HG03064 (cell line): ENCODE results near the gene APBB2.

Experiments used
- ATAC-seq: cut with Tn5 transposase; IDR thresholded peaks from one replicate; pipeline ENCODE4 v1.9.1; 2021; ENCODE audit warnings: low read depth; ENCODE audit not compliant: unreplicated experiment

APBB2 gene

DNA sequence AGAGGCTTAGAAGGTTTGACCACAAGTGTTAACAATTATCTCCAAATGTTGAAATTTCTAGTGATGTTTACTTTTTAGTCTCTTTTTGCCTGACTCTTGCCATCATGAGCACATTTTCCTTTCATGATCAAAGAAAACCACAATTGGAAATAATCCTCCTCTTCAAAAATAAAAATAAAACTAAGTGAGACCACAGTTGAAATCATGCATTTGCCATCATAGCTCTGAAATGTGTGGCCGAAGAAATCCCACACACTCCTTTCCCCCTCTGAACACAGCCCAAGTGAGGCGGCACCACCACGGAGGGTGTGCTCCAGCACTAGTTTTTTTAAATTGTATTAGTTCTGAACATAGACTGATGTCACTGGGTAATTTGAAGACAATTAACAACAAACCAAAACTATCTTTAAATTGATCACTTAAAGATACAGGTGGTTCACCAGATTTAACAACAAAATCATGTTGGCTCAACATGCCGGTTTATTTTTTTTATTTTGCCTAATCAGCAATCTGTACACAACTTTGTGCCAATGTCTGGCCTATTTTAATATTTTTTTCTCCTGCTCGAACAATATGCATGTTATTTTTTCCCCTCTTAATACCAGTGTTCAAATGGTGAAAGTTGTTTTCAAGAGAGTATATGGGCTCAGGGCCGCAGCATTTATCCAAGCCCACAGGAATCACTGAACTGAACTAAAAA lies 17.6 kb downstream of the APBB2 start:
- no peak for ATAC-seq

DNA sequence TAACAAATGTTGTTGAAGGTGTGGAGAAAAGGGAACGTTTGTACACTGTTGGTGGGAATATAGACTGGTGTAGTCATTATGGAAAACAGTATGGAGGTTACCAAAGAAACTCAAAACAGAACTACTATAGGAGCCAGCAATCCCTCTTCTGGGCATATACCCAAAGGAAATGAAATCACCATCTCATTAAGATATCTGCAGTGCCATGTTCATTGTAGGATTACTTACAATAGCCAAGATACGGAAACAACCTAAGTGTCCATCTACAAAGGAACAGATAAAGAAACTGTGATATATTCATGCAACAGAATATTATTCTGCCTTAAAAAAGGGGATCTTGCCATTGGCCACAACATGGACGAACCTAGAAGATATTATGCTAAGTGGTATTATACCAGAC lies 22.2 kb downstream of the APBB2 start:
- no peak for ATAC-seq

DNA sequence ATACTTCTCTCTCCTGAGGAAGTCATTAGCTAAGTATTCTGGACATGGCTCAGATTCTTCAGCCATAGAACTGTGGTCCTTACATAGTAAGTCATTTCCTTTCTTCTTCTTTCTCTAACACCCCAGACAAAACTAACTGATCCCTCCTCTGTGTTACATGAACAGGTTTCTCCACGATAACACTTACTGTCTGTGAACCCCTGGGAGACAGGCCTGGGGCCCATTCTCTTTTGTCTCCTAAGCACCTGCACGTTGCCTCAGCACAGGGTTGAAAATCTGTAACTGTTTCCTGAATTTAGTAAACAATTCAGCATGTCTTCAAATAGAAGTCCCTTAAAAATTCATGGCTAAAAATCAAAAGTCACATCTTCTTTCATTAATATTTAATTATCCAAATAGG lies 24.7 kb downstream of the APBB2 start:
- no peak for ATAC-seq

DNA sequence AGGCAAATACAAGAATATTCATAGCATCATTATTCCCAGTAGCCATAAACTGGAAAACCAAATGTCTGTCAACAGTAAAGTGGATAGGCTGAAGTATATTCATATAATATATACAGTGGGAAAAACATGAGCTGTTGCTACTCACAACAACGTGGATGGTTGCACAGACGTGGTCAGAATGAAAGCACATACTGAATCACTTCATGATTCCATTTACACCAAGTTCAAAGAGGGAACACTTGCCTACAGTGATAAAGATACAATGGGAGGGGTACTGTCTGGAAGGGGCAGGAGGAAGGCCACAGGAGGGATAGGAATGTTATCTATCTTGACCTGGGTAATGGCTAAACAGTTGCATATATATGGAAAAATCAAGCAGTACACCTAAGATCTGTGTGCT lies 25.3 kb downstream of the APBB2 start:
- no peak for ATAC-seq

DNA sequence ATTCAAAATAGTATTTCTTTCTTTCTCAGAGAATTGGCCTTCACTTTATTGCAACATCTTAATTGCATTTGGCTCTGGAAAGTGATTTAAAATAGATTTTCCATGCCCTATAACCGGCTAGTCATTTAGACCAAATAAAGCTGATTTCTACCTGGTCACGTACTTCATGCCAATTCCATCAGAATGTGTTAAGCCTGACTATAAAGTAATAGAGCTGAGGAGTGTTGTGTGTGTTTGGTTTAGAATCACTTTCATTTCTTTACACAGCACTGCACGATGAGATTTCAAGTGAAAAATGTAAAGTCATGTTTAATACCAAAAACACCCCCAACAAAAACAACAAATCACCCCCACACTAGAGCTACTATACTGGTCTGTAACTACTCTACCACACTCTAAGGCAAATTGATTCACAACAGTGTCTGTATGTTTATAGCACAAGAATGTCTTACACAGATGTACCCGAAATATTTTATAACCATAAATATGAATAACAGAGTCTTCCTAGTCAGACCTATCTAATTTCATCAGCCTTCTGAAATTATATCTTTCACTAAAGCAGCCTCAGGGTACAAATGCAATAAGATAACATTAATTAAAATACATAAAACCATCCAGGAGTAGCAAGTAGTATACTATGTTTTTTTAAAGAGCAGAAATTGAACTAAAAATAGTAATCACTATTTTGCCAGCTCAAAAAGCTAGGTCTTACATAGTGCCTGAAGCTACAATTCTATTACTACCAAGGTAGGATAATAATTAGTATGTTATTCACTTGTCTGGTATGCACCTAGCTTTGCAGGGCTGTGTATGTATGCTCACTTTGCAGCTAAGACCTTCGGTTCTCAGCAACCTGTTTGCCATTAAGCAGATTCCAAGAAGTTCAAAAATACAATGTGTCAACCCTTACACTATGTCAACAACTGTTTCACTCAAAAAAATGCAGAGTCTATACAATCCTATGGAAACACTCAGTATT lies 28.4 kb downstream of the APBB2 start:
- ATAC-seq, result no peak

DNA sequence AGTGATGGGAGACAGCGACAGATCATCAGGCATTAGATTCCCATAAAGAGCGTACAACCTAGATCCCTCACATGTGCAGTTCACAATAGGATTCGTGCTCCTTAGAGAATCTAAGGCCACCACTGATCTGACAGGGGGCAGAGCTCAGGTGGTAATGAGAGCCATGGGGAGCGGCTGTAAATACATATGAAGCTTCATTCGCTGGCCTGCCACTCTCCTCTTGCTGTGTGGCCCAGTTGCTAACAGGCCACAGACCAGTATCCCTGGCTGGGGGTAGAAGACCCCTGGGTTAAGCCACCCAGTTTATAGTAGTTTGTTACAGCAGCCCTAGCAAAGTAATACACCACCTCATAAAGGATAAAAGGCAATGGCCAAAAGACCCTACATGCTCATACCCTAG lies 30.3 kb downstream of the APBB2 start:
- no peak for ATAC-seq

DNA sequence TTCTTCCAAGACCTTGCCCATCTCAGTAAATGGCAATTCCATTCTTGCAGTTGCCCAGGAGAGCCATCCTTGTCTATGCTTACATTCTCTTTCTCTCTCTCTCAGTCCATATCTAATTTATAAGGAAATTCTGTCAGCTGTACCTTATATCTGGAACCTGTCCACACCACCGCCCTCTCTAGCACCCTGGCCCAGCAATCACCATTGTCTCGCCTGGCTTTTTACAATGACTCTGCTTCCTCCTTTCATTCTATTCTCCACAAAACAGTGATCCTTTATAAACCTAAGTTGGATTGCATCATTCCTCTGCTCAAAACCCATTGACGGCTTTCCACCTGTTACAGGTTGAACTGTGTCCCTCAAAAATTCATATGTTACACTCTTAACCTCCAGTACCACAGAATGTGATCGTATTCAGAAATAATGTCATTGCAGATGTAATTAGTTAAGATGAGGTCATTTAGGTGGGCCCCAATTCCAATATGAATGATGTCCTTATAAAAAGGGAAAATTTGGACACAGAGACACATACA lies 31.3 kb downstream of the APBB2 start:
- no peak for ATAC-seq

DNA sequence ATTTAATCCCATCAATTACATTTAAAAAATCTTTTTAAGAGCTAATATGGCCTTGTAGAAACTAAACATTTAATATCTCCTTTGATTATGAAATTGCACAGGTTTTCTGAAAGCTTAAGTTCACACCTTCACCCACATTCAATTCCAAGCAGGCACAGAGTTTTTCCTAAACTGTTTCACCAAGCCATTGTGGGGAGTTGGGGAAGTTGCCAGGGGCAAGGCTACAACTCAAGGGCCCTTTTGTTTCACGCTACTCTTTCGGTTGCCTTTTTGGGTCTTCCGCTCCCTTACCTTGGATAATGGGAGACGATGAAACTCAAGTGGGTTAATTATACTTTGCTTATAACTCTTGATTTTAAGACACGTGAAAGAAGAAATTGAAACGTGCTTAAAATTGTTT lies 33.3 kb downstream of the APBB2 start:
- no peak for ATAC-seq

DNA sequence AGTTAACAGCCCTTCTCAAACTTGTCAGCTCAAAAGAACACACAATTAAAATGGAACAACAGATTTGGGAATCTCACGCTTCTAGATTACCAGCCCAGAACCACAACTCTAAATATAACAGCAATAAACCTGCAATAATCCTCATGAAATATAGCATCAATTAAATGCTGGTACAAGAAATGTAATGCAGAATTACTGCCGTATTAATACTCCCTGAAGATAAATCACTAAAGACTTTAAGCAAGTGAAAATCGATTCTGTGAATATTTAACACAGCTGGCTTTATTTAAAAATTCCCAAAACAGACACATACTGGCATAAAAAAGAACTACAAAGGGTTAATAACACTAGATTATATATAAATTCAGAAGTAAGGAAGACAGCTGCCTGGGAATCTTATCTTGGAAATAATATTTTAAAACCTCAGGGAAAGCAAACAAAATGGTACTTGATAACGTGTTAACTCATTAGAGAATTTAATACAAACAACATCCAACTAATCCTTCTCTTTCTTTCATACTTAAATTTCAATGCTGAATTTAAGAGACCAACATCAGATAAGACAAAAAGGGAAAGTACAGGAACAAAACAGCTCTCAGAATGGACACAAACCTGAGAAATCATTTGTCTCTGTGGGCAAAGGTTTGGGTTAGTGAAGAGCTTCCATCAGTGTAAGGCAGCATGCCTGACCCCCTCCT lies 34.7 kb downstream of the APBB2 start:
- ATAC-seq, result no peak

DNA sequence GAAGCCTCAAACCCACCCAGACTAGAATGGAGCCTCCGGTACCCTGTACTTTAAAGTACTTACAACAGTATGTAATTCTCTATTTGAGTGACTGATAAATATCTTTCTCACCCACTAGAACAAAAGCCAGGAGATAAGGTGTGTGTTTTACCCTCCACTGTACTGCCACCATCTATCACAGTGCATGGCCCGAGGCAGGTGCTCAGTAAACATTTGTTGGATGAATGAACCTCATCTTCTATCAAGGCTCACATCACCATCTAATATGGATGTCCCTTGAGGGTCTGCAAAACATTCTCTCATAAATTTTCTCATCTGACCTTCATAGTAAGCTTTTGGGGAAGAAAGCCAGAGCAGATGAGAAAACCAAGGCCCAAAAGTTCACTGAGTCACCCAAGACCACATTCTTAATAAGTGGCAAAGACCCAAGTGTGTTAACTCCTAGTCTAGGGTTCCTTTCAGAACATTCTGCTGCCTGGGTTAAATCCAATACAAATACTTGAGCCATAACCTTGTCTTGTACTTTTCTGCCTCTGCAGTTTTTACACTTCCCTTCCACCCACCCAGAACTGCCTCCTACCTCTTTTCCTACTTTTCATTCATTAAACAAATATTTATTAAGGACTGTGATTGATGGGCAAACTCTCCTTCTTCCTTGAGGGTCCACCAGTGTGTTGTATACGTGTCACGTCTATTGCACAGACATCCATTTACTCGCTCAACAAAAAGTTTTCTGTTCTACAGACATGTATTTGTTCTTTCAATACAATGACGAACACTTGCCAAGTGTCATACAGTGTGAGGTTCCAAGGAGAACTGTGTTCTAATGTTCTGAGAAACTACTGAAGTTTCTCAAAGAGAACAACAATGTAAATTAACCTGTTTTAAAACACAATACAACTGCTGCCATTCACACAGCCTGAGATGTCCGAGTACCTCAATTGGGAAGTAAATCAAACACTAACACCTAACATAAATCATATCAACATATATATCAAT lies 35.7 kb downstream of the APBB2 start:
- ATAC-seq, result no peak

DNA sequence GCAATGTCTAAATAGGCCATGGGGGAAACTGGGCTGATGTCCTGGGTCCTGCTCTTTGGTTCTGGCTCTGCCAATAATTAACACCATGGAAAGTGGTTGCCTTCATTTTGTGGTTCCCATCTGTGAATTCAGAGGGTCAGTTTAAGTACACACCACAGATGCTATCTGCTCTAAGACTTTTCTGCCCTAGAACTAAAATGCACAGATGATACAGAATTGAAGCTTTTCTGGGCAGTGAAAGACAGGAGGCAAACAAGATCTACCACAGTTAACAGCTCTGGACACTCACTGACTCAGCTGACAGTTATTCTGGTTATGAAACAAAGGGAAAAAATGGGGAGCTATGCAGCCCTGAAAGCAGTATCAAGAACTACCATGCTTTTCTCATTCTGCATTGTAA lies 37.3 kb downstream of the APBB2 start:
- ATAC-seq, result no peak

DNA sequence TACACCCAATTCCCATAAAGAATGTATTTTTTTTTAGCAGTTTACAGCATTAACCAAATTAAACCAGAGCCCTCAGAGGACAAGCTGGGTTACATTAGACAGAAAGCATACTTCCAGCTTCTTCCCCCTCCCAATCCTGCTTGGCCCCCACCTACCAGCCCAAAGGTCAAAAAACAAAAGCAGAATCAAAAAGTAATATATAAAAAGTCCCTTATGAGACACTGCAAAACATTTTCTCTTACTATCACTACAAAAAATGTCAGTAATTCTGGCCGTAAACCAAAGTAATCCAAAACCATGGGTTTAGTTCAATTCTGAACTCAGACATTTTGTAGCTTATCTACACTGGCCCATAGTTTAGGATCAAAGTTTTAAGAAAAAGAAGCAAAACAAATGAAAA lies 38.0 kb downstream of the APBB2 start:
- no peak for ATAC-seq

DNA sequence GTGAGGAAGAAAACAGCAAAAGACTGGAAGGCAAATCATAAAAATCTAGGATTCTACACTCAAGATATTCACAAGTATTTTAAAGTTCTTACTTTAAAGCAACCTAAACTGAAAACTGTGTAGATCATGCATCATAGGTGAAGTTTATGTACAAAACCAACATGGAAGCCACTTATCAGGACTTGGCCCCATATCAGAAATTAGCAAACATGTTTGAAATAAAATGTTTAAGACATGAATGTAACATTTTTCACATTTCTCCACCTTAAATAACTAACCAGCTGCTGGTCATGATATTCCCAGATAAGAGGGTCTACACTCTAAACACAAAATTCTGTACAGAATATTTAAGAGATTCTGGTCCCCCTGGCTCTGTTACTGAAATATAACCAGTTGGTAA lies 38.5 kb downstream of the APBB2 start:
- no peak for ATAC-seq

DNA sequence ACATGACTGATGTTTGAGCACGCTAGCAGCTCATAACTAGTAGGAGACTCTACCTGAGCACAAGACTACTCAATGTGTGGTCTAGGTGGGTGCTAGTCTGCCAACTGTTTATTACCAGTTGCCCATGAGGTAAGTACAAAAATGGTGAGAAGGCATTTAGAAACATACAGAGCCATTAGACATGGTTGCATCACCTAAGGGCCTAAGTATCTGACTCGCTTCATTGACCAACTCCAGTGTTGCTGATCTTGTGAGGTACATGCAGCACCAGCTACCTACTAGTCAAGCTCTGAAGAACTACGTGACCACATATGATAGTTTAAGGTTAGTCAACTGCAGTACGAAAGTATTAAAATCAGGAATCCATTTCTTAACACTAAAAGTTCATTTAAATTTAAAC lies 39.9 kb downstream of the APBB2 start:
- no peak for ATAC-seq

DNA sequence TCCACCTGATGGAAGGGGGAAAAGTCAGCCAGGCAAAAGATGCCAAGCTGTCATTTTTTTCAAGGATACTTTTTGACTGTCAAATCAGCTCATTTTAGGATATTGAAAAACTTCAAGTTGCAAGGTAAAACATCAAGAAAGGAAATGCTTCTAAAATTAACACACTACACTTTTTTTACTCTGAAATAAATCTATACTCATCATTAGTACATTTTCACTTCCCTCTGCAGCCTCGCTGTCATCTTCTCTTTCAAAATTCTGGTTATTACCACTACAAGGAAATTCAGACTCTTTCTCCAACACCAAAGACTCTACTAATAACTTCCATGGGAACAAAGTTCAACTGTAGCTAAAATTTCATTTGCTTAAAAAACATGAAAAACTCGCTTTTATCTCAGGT lies 41.6 kb downstream of the APBB2 start:
- no peak for ATAC-seq

DNA sequence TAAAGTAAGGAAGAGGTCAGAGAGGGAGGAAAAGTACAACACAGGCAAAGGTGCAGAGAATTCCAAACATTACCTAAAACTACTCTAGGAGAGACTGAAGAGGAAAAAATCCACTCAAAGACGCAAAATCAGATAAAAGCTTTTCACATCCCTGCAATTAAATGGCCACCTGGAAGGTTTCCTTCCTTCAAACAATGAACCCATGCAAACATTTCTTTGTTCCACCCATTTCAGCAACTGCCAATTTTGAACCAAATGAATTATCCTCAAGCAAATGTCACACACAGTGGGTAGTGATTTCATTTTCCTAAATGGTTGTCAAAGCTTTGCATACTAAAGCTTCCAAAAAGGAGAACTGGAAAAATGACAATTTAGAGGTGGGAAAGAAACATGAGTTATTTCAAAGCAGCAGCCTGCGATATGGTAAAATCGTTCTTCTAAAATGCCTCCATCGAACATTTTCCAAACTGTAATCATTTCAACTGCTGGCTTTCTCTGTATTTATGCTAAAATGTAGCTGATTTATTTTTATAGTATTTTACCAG lies 45.0 kb downstream of the APBB2 start:
- no peak for ATAC-seq

DNA sequence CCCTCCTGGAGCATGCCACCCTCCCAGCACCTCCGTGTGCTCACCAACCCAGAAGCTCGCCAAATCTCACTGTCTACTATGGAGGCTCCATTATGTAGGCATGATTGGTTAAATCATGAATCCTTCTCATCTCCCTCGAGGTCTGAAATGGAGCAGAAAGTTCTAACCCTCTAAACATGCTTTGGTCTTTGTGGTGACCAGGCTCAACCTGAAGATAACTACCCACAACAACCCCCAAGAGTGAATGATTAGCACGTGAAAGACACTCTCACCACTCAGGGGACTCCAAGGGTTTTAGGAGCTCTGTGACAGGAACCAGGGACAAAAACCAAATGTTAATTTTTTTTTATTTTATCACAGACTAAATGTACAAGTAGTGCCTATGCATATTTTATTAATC lies 47.2 kb downstream of the APBB2 start:
- no peak for ATAC-seq

DNA sequence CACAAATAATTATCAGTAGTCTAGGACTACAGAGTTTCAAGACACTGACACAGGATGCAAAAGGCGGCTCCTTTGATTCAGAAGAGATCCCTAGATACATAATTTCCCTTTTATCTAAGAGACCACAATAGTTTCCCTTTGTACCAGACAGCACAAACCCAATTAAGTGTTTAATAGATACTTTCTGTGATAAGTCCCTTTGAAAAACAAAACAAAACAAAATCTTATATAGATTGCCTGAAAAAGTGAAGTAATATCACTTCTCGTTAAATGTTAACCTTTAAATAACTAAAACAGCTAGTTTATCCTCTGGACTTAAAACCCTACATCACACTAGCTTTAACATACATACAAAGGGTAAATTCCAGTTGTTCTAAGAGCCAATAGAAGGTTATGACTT lies 49.9 kb downstream of the APBB2 start:
- no peak for ATAC-seq

DNA sequence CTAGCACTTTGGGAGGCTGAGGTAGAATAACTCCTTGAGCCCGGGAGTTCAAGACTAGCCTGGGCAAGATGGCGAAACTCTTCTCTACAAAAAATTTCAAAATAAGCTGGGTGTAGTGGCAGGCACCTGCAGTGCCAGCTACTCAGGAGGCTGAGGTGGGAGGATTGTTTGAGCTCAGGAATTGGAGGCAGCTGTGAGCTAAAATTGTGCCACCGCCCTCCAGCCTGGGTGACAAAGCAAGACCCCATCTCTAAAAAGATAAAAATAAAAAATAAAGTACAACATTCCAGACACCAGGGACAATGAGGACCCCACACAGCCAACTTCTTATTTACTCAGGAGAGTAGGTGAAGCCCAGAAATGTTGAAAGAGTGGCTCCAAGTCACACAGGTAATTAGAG lies 53.0 kb downstream of the APBB2 start:
- ATAC-seq, result no peak

DNA sequence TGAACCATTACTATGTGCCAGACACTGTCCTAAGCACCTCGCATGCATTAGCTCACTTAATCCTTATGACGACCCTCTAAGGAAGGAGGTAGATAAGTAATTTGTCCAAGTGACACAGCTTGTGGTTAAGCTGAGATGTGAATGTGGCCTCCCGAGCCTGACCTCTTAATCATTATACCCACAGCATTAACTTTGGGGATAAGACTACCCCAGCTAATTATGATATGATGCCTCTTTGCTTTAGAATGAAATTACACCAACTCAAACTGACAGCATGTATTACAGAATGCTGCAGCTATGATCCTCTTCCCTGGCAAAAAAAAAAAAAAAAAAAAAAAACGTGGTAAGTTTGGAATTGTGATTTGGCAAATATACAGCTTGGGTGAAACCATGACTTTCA lies 53.5 kb downstream of the APBB2 start:
- ATAC-seq, result no peak
